Psoas muscle (tissue), 8 donors: ENCODE data around the gene MRPL38. TPM values are rescaled to one million over a fixed set of nuclear protein-coding genes. Genes with fewer than 3 reads are reported as not detected.

ENCODE experiments used
- ATAC-seq, 4 donors: fragments of 200-7000 bp; cut with Tn5 transposase; one replicate each; pipeline ENCODE4 v1.9.1; 2020; ENCODE audit warnings: moderate library complexity in 3 of 4, mild to moderate bottlenecking in 2 of 4
- DNase-seq, 2 donors: peaks; one replicate each; pipeline ENCODE4 v3.0.0-alpha.2; 2020
- H3K27ac ChIP-seq: fragments of 200-600 bp; one replicate; pipeline ENCODE4 v1.8.0; 2022
- H3K27me3 ChIP-seq, 3 donors: fragments of 200-600 bp in 1 of 3; one replicate each; pipeline versions ENCODE4 v1.6.1 to v1.8.0; 2013 to 2022; ENCODE audit warnings: low read length in 2 of 3, mild to moderate bottlenecking in 2 of 3, moderate library complexity in 1 of 3; ENCODE audit not compliant: insufficient read depth in 3 of 3
- H3K36me3 ChIP-seq, 2 donors: fragments of 200-600 bp in 1 of 2; one replicate each; pipeline versions ENCODE4 v1.6.1 to v1.8.0; 2013 to 2022; ENCODE audit warnings: low read depth in 1 of 2, mild to moderate bottlenecking in 1 of 2, moderate library complexity in 1 of 2; ENCODE audit not compliant: insufficient read depth in 1 of 2
- H3K4me1 ChIP-seq: fragments of 200-600 bp; one replicate; pipeline ENCODE4 v1.8.0; 2022
- H3K4me3 ChIP-seq: fragments of 200-600 bp; one replicate; pipeline ENCODE4 v1.8.0; 2022; ENCODE audit warnings: mild to moderate bottlenecking
- H3K9me3 ChIP-seq: fragments of 200-600 bp; one replicate; pipeline ENCODE4 v1.8.0; 2022
- WGBS, 3 donors: extraction: QIAGEN DNeasy Blood & Tissue Kit; methylation state at CpG; one replicate each; pipeline versions ENCODE4 v1.1.6 to v1.1.7; 2013; 5-methylcytosine and 5-hydroxymethylcytosine counted together
- intact Hi-C, 2 donors: fragments of 100-400 bp; cut with DNase I; formaldehyde crosslinking; loops; one replicate each; pipeline versions ENCODE4 v1.11.0 to v1.14.2; 2022
- polyA plus RNA-seq, 3 donors: library from polyadenylated mRNA; stranded (reverse); fragments of 200-250 nt; gene quantifications; one replicate each; pipeline ENCODE4 v1.2.3, GENCODE V29; 2013
- total RNA-seq, 4 donors: library from RNA; stranded (reverse); fragmentation: NEBNext Ultra II Directional in 2 of 4; extraction: Animal tissue kit (Norgen Biotek cat#: 25700) in 2 of 4; gene quantifications; one replicate each; pipeline versions ENCODE4 v1.2.1 to v1.2.4, GENCODE V29; 2021 to 2023
- TF ChIP-seq, protein P1 (sequence below): fragments of 200-600 bp; IDR thresholded peaks from one replicate; pipeline ENCODE4 v1.8.0; 2022; ENCODE audit warnings: antibody characterized with exemption
- donor health status: healthy with polysubstance abuse.
- donor health status: DM: no; HTN: no; CAD: no; lungs with moderate emphysema.
- donor health status: Bipolar disorder and iron deficiency.
- donor health status: healthy.
- donor health status: DM: yes; HTN: yes; CAD: no.
- donor health status: DM: no; HTN: no; CAD: no.
- donor health status: DM: no; HTN: no; CAD: no.
- donor health status: DM: yes; HTN: yes; CAD: no.

MRPL38 gene
- total and polyA plus RNA-seq, 7 donors: 104 to 168 (median 115) TPM

DNA sequence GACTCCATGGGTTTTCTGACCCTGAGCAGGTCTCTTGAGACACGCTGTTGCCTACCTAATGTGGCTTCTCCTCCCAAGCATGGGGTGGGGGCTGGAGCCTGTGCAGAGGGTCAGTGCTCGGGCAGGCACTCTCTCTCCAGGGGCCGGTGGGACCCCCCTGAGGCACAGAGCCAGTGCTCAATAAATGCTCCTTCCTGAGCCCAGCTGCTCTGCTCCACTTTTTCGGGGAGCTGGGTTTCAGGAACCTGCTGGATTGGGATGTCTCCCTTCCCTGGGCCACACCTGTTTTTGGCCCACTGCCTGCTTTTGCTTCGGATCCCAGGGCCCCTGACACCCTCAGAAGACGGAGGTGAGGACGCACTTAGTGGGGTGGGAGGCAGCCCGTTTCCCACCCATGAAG lies 6.6 kb downstream of the MRPL38 start:
- H3K9me3 ChIP-seq: no peaks in the 10 kb centered on the region
- no peaks in the 10 kb centered on the region for H3K27me3 ChIP-seq
- no peak for ATAC-seq
- TF ChIP-seq, protein P1, sequence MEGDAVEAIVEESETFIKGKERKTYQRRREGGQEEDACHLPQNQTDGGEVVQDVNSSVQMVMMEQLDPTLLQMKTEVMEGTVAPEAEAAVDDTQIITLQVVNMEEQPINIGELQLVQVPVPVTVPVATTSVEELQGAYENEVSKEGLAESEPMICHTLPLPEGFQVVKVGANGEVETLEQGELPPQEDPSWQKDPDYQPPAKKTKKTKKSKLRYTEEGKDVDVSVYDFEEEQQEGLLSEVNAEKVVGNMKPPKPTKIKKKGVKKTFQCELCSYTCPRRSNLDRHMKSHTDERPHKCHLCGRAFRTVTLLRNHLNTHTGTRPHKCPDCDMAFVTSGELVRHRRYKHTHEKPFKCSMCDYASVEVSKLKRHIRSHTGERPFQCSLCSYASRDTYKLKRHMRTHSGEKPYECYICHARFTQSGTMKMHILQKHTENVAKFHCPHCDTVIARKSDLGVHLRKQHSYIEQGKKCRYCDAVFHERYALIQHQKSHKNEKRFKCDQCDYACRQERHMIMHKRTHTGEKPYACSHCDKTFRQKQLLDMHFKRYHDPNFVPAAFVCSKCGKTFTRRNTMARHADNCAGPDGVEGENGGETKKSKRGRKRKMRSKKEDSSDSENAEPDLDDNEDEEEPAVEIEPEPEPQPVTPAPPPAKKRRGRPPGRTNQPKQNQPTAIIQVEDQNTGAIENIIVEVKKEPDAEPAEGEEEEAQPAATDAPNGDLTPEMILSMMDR: no peak
- no peak overlapping the region for H3K27ac ChIP-seq
- peaks cover 17% of the 10 kb centered on the region for H3K4me1 ChIP-seq
- H3K4me3 ChIP-seq: no peak overlapping the region
- DNase-seq: no peak
- WGBS, 3 donors: 84 to 89% (median 84%) methylated on average over 8 of the region's 8 CpGs
- intact Hi-C loops: loop anchor here in 1 of 2 donors (5.0 kb wide), 1 partner anchor 131 kb away; the partner anchor contains the start of gene GALK1
- peaks cover 5 to 57% of the 10 kb centered on the region in 2 donors for H3K36me3 ChIP-seq

DNA sequence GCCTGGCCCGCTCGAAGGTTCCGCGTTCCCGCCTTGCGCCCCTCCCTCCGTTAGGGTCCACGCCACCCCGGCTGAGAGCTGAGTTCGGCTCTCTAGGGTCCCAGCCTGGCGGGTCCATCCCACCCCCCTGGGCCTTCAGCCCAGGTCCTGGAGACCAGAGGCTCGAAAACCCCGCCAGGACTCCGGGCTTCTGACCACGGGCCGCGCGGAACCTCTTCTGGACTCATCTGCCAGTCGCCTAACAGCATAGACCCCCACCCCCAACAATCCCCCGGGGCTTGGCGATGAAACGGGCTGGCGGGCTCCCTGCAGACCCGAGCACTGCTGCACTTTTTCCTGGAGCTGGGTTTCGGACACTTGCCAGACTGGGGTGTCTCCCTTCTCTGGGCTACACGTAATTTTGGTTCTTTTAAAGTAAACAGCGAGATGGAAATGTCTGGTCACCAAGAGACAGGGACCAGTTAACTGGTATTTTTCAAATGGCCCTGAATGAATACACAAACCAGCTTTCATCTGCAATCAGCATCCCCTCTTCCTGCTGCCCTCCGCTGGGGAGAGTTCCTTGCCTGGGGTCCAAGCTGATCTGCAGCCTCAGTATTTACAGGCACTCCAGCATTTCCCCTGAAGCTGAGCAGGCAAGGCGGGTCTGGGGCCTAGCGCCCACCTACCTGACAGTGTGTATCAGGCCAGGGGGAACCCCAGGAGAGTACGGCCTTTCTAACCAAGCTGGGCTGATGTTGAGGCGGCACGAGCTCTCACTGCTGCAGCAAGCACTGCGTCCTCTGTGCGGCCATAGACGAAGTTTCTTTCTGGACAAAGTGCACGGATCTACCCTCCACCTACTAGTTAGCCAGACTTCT lies 7.3 kb downstream of the MRPL38 start:
- H3K4me1 ChIP-seq: peaks cover 21% of the 10 kb centered on the region
- H3K36me3 ChIP-seq: peaks cover 5 to 54% of the 10 kb centered on the region in 2 donors
- H3K27me3 ChIP-seq: no peaks in the 10 kb centered on the region
- TF ChIP-seq, protein P1: no peak
- peak overlapping the region; percentile 79 for H3K4me3 ChIP-seq
- 46 to 61% (median 58%) methylated on average over 27 to 37 of the region's 37 CpGs for WGBS, 3 donors
- peak; percentile 46 to 72 for DNase-seq
- no peak for ATAC-seq
- H3K9me3 ChIP-seq: no peaks in the 10 kb centered on the region
- H3K27ac ChIP-seq: peak overlapping the region; percentile 97
- intact Hi-C loops: loop anchor here in 1 of 2 donors (2.0 to 5.0 kb wide), 2 partner anchors 43 to 130 kb away; partner anchors contain the start of genes GALK1 and WBP2

DNA sequence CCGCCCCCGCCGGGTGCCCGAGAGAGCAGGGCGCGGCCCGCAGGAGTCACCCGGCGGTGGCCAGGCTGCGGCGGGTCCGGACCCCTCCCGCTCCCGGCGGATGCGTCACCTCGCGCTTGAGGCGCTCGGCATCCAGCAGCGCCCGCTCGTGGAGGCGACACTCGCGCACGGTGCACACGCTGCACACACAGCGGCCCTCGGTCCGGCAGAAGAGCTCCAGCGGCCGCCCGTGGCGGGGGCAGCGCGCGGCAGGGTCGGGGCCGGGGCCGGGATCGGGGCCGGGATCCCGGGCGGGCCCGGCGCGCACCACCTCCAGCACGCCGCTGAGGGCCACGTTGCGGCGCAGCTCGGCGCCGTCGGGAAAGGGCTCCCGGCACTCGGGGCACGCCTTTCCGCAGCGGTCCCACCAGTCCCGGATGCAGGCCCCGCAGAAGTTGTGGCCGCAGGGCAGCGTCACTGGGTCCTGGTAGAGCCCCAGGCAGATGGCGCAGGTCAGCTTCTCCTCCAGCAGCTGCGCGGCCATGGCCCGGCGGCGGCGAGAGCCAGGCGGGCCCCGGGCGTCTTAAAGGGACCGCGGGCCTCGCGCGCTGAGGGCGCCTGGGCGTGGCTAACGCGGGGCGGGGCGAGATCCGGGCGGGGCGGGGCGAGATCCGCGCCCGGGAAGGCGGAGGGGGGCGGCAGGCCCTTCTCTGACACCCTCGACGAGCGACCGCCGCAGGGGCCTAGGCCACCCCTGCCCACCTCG lies 8.1 kb downstream of the MRPL38 start, which contains the start of gene TRIM65:
TRIM65 (minus strand) TSS at position 537 of the 745 bp plus-strand sequence; CDS start at position 523, 14 bp downstream.
- WGBS, 3 donors: 0 to 1% (median 0%) methylated on average over 50 to 102 of the region's 102 CpGs
- Histone ChIP-seq H3K4me3 (peak within 1 kb of the TSS; percentile 79), H3K4me1 (peaks cover 21% of the 10 kb centered on the region), H3K36me3 (peaks cover under 1 to 54% of the 10 kb centered on the region in 2 donors), H3K9me3 (no peaks in the 10 kb centered on the region), H3K27ac (peak within 1 kb of the TSS; percentile 97), H3K27me3 (no peaks in the 10 kb centered on the region)
- intact Hi-C loops: loop anchor here in 1 of 2 donors (2.0 to 5.0 kb wide), 2 partner anchors 42 to 129 kb away; partner anchors contain the start of genes GALK1 and WBP2
- ATAC-seq: peak; percentile 82 to 87 (median 85)
- DNase-seq: peak; percentile 91 to 95
- TF ChIP-seq, protein P1: peak; percentile 50

DNA sequence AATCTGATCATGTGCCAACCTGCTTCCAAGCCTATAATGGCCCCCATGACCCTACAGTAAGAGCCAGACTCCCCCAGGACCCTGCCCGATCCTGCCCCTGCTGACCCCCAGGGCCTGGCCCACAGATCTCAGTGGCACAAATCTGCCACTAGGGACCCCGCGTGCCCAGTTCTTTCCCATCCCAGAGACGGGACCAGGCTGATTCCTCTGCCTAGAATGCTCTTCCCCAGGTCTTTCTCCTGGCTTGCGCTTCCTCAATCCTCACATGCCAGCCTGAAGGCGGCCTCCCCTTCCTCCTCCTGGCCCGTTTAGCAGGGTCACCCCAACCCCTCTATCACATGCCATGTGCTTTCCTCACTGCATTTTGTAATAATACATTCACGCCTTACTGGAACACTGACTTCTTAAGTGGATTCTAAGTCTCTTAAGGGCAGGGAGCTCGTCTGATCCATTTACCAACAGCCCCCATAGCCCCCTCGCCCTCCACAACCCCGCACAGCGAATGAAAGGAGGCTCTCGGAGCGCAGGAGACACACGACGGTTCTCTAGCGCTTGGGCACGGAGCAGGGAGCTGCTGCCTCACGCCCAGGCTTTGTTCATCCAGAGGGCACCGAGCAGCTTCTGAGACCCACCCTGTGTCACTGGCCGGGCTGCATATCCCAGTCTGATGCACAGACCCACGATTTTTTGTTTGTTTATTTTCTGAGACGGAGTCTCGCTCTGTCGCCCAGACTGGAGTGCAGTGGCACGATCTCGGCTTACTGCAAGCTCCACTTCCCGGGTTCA lies 9.1 kb downstream of the MRPL38 start:
- peak overlapping the region; percentile 79 for H3K4me3 ChIP-seq

More for the DNA sequence above, 9.1 kb downstream of the MRPL38 start:
- Histone ChIP-seq H3K36me3 (peaks cover 0 to 54% of the 10 kb centered on the region in 2 donors), H3K27ac (peak overlapping the region; percentile 97), H3K27me3 (no peaks in the 10 kb centered on the region), H3K4me1 (peaks cover 21% of the 10 kb centered on the region), H3K9me3 (no peaks in the 10 kb centered on the region)
- TF ChIP-seq, protein P1: peak; percentile 32
- 24 to 35% (median 28%) methylated on average over 27 to 28 of the region's 28 CpGs for WGBS, 3 donors
- intact Hi-C loops: loop anchor here in 1 of 2 donors (2.0 to 5.0 kb wide), 2 partner anchors 41 to 128 kb away; partner anchors contain the start of genes GALK1 and WBP2
- peak in 1 of 2 donors; percentile 64 for DNase-seq
- peak in 2 of 4 donors; percentile 19 to 35 for ATAC-seq
